ENCODE measurements around the gene MESD.

- TF ChIP-seq CTCF (IDR thresholded peaks at IDR 0.05) (no peak), POLR2A (IDR thresholded peaks at IDR 0.05) (no peak), EP300 (IDR thresholded peaks at IDR 0.05) (no peak)
Measured at GRCh38 chr15:80939216-80939615, 50.4 kb downstream of the MESD start.
